Lower leg skin (tissue), 4 donors: ENCODE results near the gene HDGFL2. TPM values are rescaled to one million over a fixed set of nuclear protein-coding genes. Genes with fewer than 3 reads are reported as not detected.

Source experiments
- DNase-seq, 2 donors: peaks; one replicate each; pipeline ENCODE4 v3.0.0-alpha.2; 2019; ENCODE audit warnings: low spot score in 2 of 2
- H3K4me3 ChIP-seq: fragments of 200-600 bp; sonication (generic); 2 replicates; pipeline ENCODE4 v1.5.1; 2017; ENCODE audit warnings: mild to moderate bottlenecking, low read depth; ENCODE audit not compliant: poor library complexity, severe bottlenecking
- POLR2A ChIP-seq, 2 donors: fragments of 450-650 bp; IDR thresholded peaks; one replicate each; pipeline ENCODE4 v1.6.1; 2016 to 2017; ENCODE audit warnings: antibody characterized with exemption in 2 of 2, mild to moderate bottlenecking in 1 of 2, moderate library complexity in 1 of 2
- WGBS, 2 donors: methylation state at CpG; one replicate each; pipeline ENCODE4 v1.1.5; 2018; 5-methylcytosine and 5-hydroxymethylcytosine counted together
- intact Hi-C: fragments of 100-400 bp; cut with DNase I; formaldehyde crosslinking; loops from one replicate; pipeline ENCODE4 v1.15.0; 2023; ENCODE audit warnings: low total_unique reads
- total RNA-seq, 4 donors: library from RNA; depleted of rRNA; stranded (reverse); fragments of >200 nt; gene quantifications; one replicate each; pipeline ENCODE4 v1.1.0, GENCODE V29; 2016
- TF ChIP-seq, protein P1 (sequence below), 3 donors: fragments of 450-650 bp; IDR thresholded peaks; one replicate each; pipeline ENCODE4 v1.5.1; 2016; ENCODE audit warnings: antibody characterized with exemption in 3 of 3, mild to moderate bottlenecking in 3 of 3, moderate library complexity in 2 of 3

HDGFL2 gene
- total RNA-seq: 10 to 100 TPM; 20.9 to 36.4 (median 30.1) TPM

DNA sequence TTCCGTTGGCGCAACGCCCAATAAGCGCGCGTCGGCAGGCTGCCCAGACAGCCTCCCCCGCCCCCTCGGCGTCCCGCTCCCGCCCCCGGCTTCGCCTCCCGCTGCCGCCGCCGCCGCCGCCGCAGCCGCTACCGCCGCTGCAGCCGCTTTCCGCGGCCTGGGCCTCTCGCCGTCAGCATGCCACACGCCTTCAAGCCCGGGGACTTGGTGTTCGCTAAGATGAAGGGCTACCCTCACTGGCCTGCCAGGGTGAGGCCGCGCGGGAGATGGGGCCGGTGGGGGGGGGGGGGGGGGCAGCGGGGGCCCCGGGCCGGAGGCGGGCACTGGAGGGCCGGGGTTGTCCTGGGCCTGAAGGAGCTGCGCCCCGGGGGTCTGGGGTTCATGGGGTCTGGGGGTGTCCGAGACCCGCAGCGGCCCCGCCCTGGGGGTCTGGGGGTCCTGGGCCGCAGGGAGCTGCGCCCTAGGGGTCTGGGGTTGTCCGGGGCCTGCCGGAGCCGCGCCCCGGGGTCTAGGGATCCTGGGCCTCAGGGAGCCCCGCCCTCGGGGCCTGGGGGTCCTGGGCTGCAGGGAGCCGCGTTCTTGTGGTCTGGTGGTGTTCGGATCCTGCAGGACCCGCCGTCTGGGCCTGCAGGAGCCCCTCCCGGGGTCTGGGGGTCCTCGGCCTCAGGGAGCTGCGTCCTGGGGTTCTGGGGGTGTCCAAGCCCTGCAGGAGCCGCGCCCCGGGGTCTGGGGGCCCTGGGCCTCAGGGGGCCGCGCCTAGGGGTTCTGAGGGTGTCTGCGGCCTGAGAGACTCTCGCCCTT lies at the start of gene HDGFL2:
Gene HDGFL2 (plus strand): TSS at position 124 of the 801 bp plus-strand sequence. CDS start 54 bp downstream, at position 178.
- intact Hi-C loops: no loop called here
- peak within 1 kb of the TSS; percentile 45 for H3K4me3 ChIP-seq
- DNase-seq: no peak
- no peak for TF ChIP-seq POLR2A (IDR thresholded peaks at IDR 0.05)
- TF ChIP-seq, protein P1, sequence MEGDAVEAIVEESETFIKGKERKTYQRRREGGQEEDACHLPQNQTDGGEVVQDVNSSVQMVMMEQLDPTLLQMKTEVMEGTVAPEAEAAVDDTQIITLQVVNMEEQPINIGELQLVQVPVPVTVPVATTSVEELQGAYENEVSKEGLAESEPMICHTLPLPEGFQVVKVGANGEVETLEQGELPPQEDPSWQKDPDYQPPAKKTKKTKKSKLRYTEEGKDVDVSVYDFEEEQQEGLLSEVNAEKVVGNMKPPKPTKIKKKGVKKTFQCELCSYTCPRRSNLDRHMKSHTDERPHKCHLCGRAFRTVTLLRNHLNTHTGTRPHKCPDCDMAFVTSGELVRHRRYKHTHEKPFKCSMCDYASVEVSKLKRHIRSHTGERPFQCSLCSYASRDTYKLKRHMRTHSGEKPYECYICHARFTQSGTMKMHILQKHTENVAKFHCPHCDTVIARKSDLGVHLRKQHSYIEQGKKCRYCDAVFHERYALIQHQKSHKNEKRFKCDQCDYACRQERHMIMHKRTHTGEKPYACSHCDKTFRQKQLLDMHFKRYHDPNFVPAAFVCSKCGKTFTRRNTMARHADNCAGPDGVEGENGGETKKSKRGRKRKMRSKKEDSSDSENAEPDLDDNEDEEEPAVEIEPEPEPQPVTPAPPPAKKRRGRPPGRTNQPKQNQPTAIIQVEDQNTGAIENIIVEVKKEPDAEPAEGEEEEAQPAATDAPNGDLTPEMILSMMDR (IDR thresholded peaks at IDR 0.05): no peak
- WGBS, 2 donors: 1% methylated on average over 33 to 34 of the region's 71 CpGs

DNA sequence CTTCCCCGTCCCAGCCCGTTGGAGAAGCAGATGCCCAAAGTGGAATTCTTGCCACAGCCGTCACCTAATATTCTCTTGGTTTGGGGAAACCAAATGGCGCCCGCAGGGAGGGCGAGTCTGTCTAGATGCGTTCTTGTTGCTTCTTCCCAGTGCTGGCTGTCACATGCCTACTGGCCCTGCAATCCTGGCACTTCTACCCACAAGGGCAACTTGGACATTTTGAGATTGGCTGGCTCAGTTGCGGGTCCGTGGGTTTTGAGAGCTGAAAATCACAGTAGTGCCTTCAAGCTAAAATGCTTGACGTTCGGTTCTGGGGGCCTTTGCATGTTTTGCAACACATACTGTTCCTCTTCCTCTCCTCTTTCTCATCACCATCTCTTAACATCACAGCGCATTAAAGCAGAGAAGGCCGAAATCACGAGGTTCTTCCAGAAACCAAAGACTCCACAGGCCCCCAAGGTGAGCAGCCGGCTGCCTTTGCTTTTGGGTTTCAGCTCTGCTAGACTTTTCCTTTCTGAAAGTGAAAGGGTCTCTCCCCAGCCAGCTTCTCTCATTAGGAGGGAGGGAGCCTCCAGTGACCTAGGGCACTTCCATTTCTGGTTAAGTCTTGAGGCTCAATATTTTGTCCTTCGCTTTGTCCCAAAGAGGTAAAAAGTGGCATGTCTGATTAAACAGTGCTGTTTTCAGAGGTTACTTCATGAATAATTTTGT lies 48.5 kb upstream of the HDGFL2 start:
- no peak overlapping the region for H3K4me3 ChIP-seq
- 86 to 92% methylated on average over 16 of the region's 16 CpGs for WGBS, 2 donors
- intact Hi-C loops: no loop called here

DNA sequence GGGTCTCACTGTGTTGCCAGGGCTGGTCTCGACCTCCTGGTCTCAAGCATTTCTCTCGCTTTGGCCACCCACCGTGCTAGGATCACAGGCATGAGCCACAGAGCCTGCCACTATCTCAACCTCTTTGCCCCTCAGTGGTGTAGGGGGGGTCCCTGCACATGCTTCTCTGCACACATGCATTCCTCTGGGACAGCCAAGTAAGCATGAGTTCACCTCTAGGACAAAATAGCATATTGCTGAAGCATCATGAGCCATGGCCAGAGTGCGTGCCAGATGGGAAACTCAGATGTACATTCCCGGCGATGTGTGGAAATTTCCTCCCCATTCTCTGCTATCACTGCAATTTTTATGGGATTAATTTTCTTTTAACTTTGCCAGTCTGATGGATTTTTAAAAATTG lies 46.6 kb upstream of the HDGFL2 start:
- WGBS, 2 donors: 91 to 96% methylated on average over 6 of the region's 6 CpGs
- H3K4me3 ChIP-seq: no peak overlapping the region
- intact Hi-C loops: no loop called here
- DNase-seq: no peak
- no peak for TF ChIP-seq POLR2A (IDR thresholded peaks at IDR 0.05)
- TF ChIP-seq, protein P1 (IDR thresholded peaks at IDR 0.05): no peak

More for the DNA sequence above, 48.5 kb upstream of the HDGFL2 start:
- TF ChIP-seq POLR2A (IDR thresholded peaks at IDR 0.05): no peak
- TF ChIP-seq, protein P1 (IDR thresholded peaks at IDR 0.05): no peak
- no peak for DNase-seq

DNA sequence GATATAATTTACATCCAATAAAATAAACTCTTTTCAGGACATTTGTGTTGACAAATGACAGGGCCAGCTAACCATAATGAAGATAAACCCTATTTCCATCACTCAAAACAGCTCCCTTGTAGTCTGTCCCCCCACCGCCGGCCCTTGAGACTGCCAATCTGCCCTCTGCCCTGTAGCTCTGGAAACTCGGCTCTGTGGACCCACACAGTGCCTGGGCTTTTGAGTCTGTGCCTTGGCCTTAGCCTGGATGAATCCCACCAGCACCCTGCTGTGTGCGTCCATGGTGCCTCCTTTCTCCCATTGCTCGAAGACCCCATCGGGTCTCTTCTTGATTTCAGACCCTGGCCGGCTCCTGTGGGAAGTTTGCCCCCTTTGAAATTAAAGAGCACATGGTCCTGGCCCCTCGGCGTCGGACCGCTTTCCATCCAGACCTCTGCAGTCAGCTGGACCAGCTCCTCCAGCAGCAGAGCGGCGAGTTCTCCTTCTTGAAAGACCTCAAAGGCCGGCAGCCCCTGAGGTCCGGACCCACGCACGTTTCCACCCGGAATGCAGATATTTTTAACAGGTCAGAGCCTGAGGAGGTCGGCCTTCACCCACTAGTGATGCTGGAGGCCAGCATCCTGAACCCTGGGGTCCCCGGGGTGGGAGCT lies 43.6 kb upstream of the HDGFL2 start:
- WGBS, 2 donors: 89 to 94% methylated on average over 20 of the region's 20 CpGs
- intact Hi-C loops: no loop called here
- TF ChIP-seq, protein P1 (IDR thresholded peaks at IDR 0.05): no peak
- no peak for TF ChIP-seq POLR2A (IDR thresholded peaks at IDR 0.05)
- no peak for DNase-seq
- no peak overlapping the region for H3K4me3 ChIP-seq

DNA sequence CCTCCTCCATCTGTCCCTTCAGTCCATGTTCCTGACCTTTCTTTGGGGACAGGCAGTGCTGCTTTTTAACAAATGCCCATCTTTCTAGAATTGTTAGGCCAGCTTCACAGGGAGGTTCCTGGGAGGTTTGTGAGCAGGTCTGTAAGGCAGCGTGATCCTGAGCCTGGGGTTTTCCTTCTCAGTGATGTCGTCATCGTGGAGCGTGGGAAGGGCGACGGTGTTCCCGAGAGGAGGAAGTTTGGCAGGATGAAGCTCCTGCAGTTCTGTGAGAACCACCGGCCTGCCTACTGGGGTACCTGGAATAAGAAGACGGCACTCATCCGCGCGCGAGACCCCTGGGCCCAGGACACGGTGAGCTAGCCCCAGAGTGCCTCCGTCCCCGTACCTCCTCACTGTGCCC lies 42.8 kb upstream of the HDGFL2 start:
- TF ChIP-seq, protein P1 (IDR thresholded peaks at IDR 0.05): no peak
- no peak for TF ChIP-seq POLR2A (IDR thresholded peaks at IDR 0.05)
- intact Hi-C loops: no loop called here
- 97 to 98% methylated on average over 16 of the region's 16 CpGs for WGBS, 2 donors
- no peak for DNase-seq
- H3K4me3 ChIP-seq: no peak overlapping the region
